CD4-positive, CD25-positive, alpha-beta regulatory T cell (primary cell): ENCODE measurements around the gene RNF167. TPM values are rescaled to one million over a fixed set of nuclear protein-coding genes. Genes with fewer than 3 reads are reported as not detected.

Experiments used
- ATAC-seq, 2 donors: fragments of 150-1000 bp; cut with Tn5 transposase; one replicate each; pipeline ENCODE4 v1.10.0; 2021; ENCODE audit warnings: low read depth in 2 of 2, moderate number of reproducible peaks in 2 of 2, moderate library complexity in 1 of 2
- DNase-seq, 3 donors: peaks; one replicate each; pipeline versions ENCODE4 v3.0.0 to v3.0.0-alpha.2; 2012 to 2022; ENCODE audit warnings: mixed read lengths in 1 of 3
- H3K27ac ChIP-seq: one replicate; pipeline ENCODE4 v1.7.0; 2013; ENCODE audit warnings: mild to moderate bottlenecking, low read length; ENCODE audit not compliant: insufficient read depth, poor library complexity, severe bottlenecking
- H3K27me3 ChIP-seq: one replicate; pipeline ENCODE4 v1.7.0; 2013; ENCODE audit warnings: low read length; ENCODE audit not compliant: control insufficient read depth, insufficient read depth
- H3K36me3 ChIP-seq: one replicate; pipeline ENCODE4 v1.7.0; 2013; ENCODE audit warnings: mild to moderate bottlenecking, low read length, moderate library complexity; ENCODE audit not compliant: control insufficient read depth, insufficient read depth
- H3K4me1 ChIP-seq: 2 replicates; pipeline ENCODE4 v1.7.0; 2013; ENCODE audit warnings: mild to moderate bottlenecking, low read length; ENCODE audit not compliant: insufficient read depth, control insufficient read depth, poor library complexity, severe bottlenecking
- H3K4me3 ChIP-seq: one replicate; pipeline ENCODE4 v1.7.0; 2013; ENCODE audit warnings: low read depth, mild to moderate bottlenecking, low read length, moderate library complexity
- H3K9me3 ChIP-seq, 2 experiments: 1 replicate in 1 of 2; 2 replicates in 1 of 2; pipeline ENCODE4 v1.7.0; 2013; ENCODE audit warnings: low read length in 2 of 2, mild to moderate bottlenecking in 1 of 2, moderate library complexity in 1 of 2; ENCODE audit not compliant: control insufficient read depth in 2 of 2
- H3K27ac Mint-ChIP-seq, 3 donors: one replicate each; pipeline ENCODE4 v1.8.0; 2020 to 2022; ENCODE audit warnings: mild to moderate bottlenecking in 3 of 3, mixed read lengths in 3 of 3, moderate library complexity in 2 of 3
- H3K27me3 Mint-ChIP-seq: one replicate; pipeline ENCODE4 v1.8.0; 2022; ENCODE audit warnings: mild to moderate bottlenecking, mixed read lengths
- H3K36me3 Mint-ChIP-seq: one replicate; pipeline ENCODE4 v1.8.0; 2020; ENCODE audit warnings: mixed read lengths
- H3K4me1 Mint-ChIP-seq, 4 donors: one replicate each; pipeline ENCODE4 v1.8.0; 2020 to 2022; ENCODE audit warnings: mixed read lengths in 4 of 4, mild to moderate bottlenecking in 1 of 4
- H3K4me3 Mint-ChIP-seq, 4 donors: one replicate each; pipeline ENCODE4 v1.8.0; 2020 to 2022; ENCODE audit warnings: mild to moderate bottlenecking in 4 of 4, mixed read lengths in 4 of 4, moderate library complexity in 3 of 4
- H3K9me3 Mint-ChIP-seq, 7 donors: one replicate each; pipeline ENCODE4 v1.8.0; 2020 to 2022; ENCODE audit warnings: mixed read lengths in 7 of 7, mild to moderate bottlenecking in 3 of 7, moderate library complexity in 2 of 7
- polyA plus RNA-seq, 4 donors: library from polyadenylated mRNA; unstranded; fragments of 300-500 nt; fragmentation: Illumina TruSeq; gene quantifications; one replicate each; pipeline ENCODE4 v1.2.3, GENCODE V29; 2021
- total RNA-seq: library from RNA; stranded (reverse); gene quantifications from one replicate; pipeline ENCODE4 v1.2.3, GENCODE V29; 2022

RNF167 gene
- total and polyA plus RNA-seq, 5 donors from 2014 or later, result 31.5 to 105 (median 50.7) TPM

DNA sequence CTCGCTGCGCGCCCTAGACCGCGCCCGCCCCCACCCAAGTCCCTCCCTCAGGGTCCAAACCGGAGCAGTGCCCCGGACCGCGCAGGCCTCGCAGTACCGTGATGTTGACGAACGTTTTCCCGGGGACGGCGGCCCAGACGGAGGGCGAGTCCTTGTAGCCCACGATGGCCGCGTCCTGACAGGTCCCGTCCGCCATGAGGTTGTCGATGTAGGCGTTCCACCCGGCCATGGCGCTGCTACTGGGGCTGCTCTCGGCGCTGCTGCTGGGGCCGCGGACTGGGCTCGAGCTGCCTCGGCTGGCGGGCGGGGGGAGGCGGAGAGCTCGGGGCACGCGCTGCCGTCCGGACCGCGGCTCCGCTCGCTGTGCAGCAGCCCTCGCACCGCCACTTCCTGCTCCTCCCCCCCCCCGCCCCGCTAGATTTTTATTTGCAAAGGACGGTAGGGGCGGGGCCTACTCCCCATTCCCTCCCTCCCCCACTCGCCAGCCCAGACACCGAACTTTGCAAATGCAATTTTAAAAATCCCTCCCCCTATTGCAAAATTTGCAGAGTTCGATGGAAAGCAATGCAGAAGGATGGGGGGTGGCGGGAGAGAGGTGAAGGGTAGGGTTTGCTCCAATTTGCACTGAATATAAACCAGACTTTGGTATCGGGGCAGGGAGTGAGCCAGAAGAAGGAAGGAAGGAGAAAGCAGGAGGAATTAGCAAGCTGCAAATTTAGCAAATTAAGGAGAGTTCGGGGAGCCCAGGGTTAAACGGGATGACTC, 8.3 kb downstream of the RNF167 start, which contains the start of gene PFN1:
Gene PFN1, minus strand, starts transcription at position 365 of the 765 bp plus-strand sequence. Its CDS starts 136 bp downstream, at position 229.
- Mint-ChIP-seq H3K4me1 (peaks cover 0 to 53% (median 33%) of the 10 kb centered on the region in 4 donors), H3K27ac (peak within 1 kb of the TSS; percentile 95 to 99 (median 97)), H3K4me3 (peak within 1 kb of the TSS; percentile 95 to 99 (median 98)), H3K36me3 (peaks cover 23% of the 10 kb centered on the region), H3K27me3 (peaks cover 4% of the 10 kb centered on the region), H3K9me3 (peaks cover 0 to 3% (median 0%) of the 10 kb centered on the region in 7 donors)
- H3K27ac ChIP-seq, result peak within 1 kb of the TSS; percentile 97
- ATAC-seq (peak; percentile 47 to 51), DNase-seq (peak; percentile 82 to 97 (median 91))
- peaks cover 57% of the 10 kb centered on the region for H3K4me1 ChIP-seq
- H3K9me3 ChIP-seq, result no peaks in the 10 kb centered on the region
- H3K4me3 ChIP-seq, result peak within 1 kb of the TSS; percentile 96
- H3K27me3 ChIP-seq, result no peaks in the 10 kb centered on the region
- peaks cover 27% of the 10 kb centered on the region for H3K36me3 ChIP-seq

DNA sequence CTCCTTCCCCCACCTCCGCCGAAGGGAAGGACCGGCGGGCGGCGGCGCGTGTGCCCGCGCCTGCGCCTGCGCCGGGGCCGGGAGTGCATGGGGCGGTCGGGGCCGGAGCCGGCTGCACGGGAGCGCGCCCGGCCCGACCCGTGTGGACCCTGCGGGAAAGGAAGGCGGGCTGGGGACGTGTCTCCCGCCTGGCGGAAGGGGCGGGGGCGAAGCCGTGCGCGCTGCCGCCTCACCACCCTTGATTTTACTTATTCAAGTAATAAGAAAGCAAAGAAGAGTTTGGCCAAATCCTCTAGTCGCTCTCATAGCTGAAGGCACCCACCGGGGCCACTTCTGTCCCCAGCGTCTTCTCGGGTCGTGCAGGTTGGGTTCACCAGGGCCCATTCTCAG, 8.9 kb downstream of the RNF167 start:
- Mint-ChIP-seq H3K27ac (peak overlapping the region; percentile 83 to 97 (median 94)), H3K4me3 (peak overlapping the region; percentile 95 to 99 (median 98)), H3K4me1 (peaks cover 0 to 47% (median 31%) of the 10 kb centered on the region in 4 donors), H3K27me3 (peaks cover 4% of the 10 kb centered on the region), H3K9me3 (peaks cover 0 to 3% (median 0%) of the 10 kb centered on the region in 7 donors), H3K36me3 (peaks cover 23% of the 10 kb centered on the region)
- Histone ChIP-seq H3K36me3 (peaks cover 23% of the 10 kb centered on the region), H3K4me1 (peaks cover 51% of the 10 kb centered on the region), H3K27ac (peak overlapping the region; percentile 97), H3K4me3 (peak overlapping the region; percentile 86), H3K27me3 (no peaks in the 10 kb centered on the region), H3K9me3 (no peaks in the 10 kb centered on the region)
- DNase-seq, result peak; percentile 66 to 88 (median 80)
- ATAC-seq, result peak; percentile 28 to 39

DNA sequence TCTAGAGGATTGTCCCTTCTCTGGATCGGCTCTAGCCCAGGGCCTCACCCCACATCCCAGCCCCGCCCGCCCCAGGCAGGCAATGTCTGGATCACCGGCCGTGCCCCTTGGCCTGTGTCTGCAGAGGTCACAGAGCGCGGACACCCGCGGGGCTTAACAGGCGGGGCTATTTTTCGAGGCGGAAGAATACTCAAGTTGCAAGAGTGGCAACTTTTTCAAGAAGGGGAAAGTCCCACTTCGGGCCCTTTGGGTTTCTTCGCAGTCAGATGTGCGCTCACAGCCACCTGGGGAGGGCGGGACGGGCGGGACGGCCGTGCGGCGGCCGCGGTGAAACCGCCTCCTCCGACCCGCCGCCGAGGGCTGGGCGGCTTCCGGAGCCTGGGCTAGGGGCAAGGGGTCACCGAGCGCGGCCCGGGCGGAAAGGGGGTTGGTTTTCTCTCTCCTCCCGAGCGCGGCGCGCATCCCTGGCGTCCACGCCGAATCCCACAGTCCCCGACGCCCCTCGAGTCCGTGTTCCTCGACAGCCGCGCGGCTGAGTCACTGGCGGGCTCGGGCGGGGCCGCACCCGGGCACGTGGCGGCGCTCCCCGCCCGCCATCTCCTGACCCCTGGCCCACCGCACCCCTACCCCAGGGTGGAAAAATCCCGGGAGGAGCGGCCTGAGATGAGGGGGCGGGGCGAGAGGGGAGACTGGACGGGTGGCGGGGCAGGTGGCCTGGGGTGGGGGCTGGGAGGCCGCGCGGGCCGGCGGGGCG, 9.4 kb downstream of the RNF167 start:
- Mint-ChIP-seq H3K4me1 (peaks cover 0 to 42% (median 25%) of the 10 kb centered on the region in 4 donors), H3K27me3 (peaks cover 4% of the 10 kb centered on the region), H3K9me3 (peaks cover 0 to 1% (median 0%) of the 10 kb centered on the region in 7 donors), H3K27ac (peak overlapping the region; percentile 83 to 97 (median 90)), H3K36me3 (peaks cover 20% of the 10 kb centered on the region), H3K4me3 (peak overlapping the region; percentile 95 to 99 (median 98))
- peak overlapping the region; percentile 86 for H3K4me3 ChIP-seq
- H3K4me1 ChIP-seq, result peaks cover 45% of the 10 kb centered on the region
- peak overlapping the region; percentile 97 for H3K27ac ChIP-seq
- DNase-seq (peak; percentile 71 to 94 (median 83)), ATAC-seq (peak; percentile 28 to 29)
- peaks cover 23% of the 10 kb centered on the region for H3K36me3 ChIP-seq
- no peaks in the 10 kb centered on the region for H3K27me3 ChIP-seq
- H3K9me3 ChIP-seq, result no peaks in the 10 kb centered on the region

DNA sequence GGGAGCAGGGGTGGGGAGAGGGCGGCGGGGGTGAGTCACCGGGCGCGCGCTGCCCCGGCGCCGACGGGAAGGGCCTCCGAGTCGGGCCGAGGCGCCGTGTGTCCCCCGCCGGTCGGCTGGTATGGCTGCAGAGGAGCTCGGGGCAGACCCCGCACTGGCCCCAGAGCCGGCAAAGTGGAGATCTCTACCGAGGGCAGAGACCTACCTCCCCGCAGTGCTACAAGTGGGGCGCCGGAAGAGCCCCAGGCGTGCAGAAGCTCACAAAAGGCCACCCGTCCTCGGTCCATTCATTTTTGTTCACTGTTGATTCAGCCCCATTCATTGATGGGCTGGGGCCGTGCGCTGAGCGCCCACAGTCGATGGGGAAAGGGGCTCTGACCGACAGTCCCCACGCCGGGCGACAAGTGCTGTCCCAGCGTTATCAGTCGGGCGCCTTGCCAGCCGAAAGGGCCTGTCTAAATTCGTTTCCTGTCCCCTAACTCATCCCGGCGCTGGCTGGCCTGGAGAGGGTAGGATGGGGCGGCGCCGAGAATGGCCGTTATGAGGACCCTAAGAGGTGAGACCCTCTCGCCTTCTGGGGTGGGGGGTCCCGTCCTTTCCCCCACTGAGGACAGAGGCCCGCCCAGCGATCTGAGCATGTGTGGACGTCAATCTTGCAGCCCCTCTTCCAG, 10.1 kb downstream of the RNF167 start:
- H3K27ac Mint-ChIP-seq, result peak overlapping the region in 2 of 3 donors; percentile 77 to 90
- Histone ChIP-seq H3K36me3 (peaks cover 19% of the 10 kb centered on the region), H3K9me3 (no peaks in the 10 kb centered on the region), H3K27me3 (no peaks in the 10 kb centered on the region), H3K4me3 (no peak overlapping the region), H3K4me1 (peaks cover 38% of the 10 kb centered on the region), H3K27ac (peak overlapping the region; percentile 97)
- DNase-seq (peak in 2 of 3 donors; percentile 29 to 65), ATAC-seq (peak; percentile 2 to 4)
- peaks cover 16% of the 10 kb centered on the region for H3K36me3 Mint-ChIP-seq
- H3K4me1 Mint-ChIP-seq, result peaks cover 0 to 35% (median 19%) of the 10 kb centered on the region in 4 donors
- peaks cover 4% of the 10 kb centered on the region for H3K27me3 Mint-ChIP-seq
- peaks cover 0 to 1% (median 0%) of the 10 kb centered on the region in 7 donors for H3K9me3 Mint-ChIP-seq
- H3K4me3 Mint-ChIP-seq, result peak overlapping the region; percentile 84 to 94 (median 86)

DNA sequence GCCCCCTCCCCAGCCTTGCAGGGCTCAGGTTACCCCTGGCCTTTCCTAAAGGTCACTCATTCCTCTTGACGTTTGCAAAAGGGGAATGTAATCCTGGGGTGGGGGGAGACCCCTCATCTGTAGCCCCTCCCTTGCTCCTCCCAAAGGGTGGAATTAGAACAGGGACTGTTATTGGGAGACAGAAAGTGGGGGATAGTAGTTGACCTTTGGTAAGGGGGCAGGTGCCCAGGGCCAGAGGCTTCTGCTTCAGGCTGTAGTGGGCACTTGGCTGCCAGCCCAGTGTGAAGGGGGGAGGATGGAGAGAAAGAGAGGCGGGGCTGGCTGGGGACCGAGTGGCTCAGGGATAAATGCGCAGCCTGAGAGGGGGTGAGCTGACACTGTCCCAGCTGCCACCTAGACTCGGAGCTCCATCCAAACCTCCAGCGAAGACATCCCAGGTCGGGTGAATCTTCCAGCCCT, 10.7 kb downstream of the RNF167 start, which contains the start of gene ENO3:
Gene ENO3, plus strand, starts transcription at position 374 of the 459 bp plus-strand sequence. CDS start 711 bp downstream, outside the sequence.
- Mint-ChIP-seq H3K36me3 (peaks cover 10% of the 10 kb centered on the region), H3K4me3 (peak within 1 kb of the TSS; percentile 84 to 94 (median 86)), H3K27ac (peak within 1 kb of the TSS; percentile 77 to 90 (median 77)), H3K27me3 (peaks cover 4% of the 10 kb centered on the region), H3K4me1 (peaks cover 0 to 29% (median 14%) of the 10 kb centered on the region in 4 donors), H3K9me3 (peaks cover 0 to 1% (median 0%) of the 10 kb centered on the region in 7 donors)
- Histone ChIP-seq H3K27ac (peak within 1 kb of the TSS; percentile 97), H3K4me1 (peaks cover 32% of the 10 kb centered on the region), H3K36me3 (peaks cover 13% of the 10 kb centered on the region), H3K9me3 (no peaks in the 10 kb centered on the region), H3K4me3 (no peak within 1 kb of the TSS), H3K27me3 (no peaks in the 10 kb centered on the region)
- no peak for ATAC-seq
- no peak for DNase-seq

DNA sequence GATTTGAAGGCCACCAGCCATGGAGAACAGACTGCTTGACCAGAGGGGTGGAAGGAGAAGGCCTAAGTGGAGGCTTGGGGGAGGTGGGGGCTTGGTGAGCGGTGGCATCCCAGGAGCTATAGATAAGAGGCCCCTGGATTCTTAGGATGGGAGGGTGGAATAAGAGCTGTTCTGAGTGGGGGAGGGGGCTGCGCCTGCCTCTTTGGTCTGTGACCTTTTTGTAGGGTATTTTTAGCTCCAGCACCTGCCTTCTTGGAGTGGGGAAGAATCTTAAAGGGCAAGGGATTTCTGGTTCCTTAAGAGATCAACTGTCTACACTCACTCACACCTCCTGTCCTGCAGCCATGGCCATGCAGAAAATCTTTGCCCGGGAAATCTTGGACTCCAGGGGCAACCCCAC, 11.4 kb downstream of the RNF167 start:
- Mint-ChIP-seq H3K9me3 (peaks cover 0 to 1% (median 0%) of the 10 kb centered on the region in 7 donors), H3K4me3 (peak overlapping the region; percentile 47 to 94 (median 86)), H3K36me3 (peaks cover 6% of the 10 kb centered on the region), H3K4me1 (peaks cover 0 to 28% (median 12%) of the 10 kb centered on the region in 4 donors), H3K27me3 (peaks cover 4% of the 10 kb centered on the region), H3K27ac (peak overlapping the region in 1 of 3 donors; percentile 66)
- no peaks in the 10 kb centered on the region for H3K9me3 ChIP-seq
- ATAC-seq (no peak), DNase-seq (no peak)
- H3K27ac ChIP-seq, result no peak overlapping the region
- H3K4me3 ChIP-seq, result no peak overlapping the region
- H3K27me3 ChIP-seq, result no peaks in the 10 kb centered on the region
- peaks cover 6% of the 10 kb centered on the region for H3K36me3 ChIP-seq
- H3K4me1 ChIP-seq, result peaks cover 25% of the 10 kb centered on the region

DNA sequence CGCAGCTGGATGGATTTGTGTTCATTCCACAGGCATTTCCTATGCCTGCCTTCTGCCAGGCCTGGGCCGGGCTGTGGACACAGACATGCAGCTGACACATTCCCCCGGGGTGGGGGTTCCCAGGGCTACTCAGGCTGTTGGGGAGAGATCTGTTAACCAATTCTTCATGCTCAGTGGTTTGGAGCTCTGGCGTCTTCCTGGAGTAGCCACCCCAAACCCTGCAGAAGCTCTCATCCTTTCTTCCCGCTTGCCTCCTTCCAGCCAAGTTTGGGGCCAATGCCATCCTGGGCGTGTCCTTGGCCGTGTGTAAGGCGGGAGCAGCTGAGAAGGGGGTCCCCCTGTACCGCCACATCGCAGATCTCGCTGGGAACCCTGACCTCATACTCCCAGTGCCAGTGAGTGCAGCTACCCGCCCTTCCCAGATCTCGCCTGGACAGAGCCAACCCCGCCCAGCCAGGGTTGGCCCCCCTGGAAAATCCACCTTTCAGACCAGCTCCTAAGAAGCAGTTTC, 13.4 kb downstream of the RNF167 start:
- Mint-ChIP-seq H3K27ac (no peak overlapping the region), H3K36me3 (no peaks in the 10 kb centered on the region), H3K4me3 (peak overlapping the region in 1 of 4 donors; percentile 63), H3K27me3 (peaks cover 3% of the 10 kb centered on the region), H3K9me3 (no peaks in the 10 kb centered on the region), H3K4me1 (peaks cover 0 to 26% (median 11%) of the 10 kb centered on the region in 4 donors)
- Histone ChIP-seq H3K4me1 (peaks cover 17% of the 10 kb centered on the region), H3K36me3 (no peaks in the 10 kb centered on the region), H3K9me3 (no peaks in the 10 kb centered on the region), H3K4me3 (no peak overlapping the region), H3K27me3 (no peaks in the 10 kb centered on the region), H3K27ac (no peak overlapping the region)
- ATAC-seq (no peak), DNase-seq (no peak)
